ENCODE measurements around the gene KCNJ10.

KCNJ10 gene

GRCh38 chr1:160031365-160032164 is 38.4 kb downstream of the KCNJ10 start, which contains the start of gene PIGM:
Gene PIGM (minus strand): TSS chr1:160031990. CDS start chr1:160031739, 251 bp downstream.
- no peaks in the 10 kb centered on the region for H3K27me3 ChIP-seq
- H3K36me3 ChIP-seq: peaks cover 0 to 4% (median 0%) of the 10 kb centered on the region in 3 donors
- no peak for TF ChIP-seq CTCF (IDR thresholded peaks at IDR 0.05)
- H3K4me1 ChIP-seq: peaks cover 0 to 23% (median 19%) of the 10 kb centered on the region in 4 donors
- peak within 1 kb of the TSS; percentile 77 to 81 for H3K4me3 ChIP-seq
- peak; percentile 93 to 95 for DNase-seq
- H3K27ac ChIP-seq: peak within 1 kb of the TSS; percentile 67 to 68
- no peaks in the 10 kb centered on the region for H3K9me3 ChIP-seq
- intact Hi-C loops (cut with DNase I; ENCODE audit: low total_unique reads): loop anchor here (10.0 kb wide), 1 partner anchor 247 kb away; the partner anchor contains the start of gene DUSP23

GRCh38 chr1:160030657-160031364 is 39.1 kb downstream of the KCNJ10 start:
- peak overlapping the region; percentile 77 to 81 for H3K4me3 ChIP-seq
- H3K27me3 ChIP-seq: no peaks in the 10 kb centered on the region
- intact Hi-C loops (cut with DNase I; ENCODE audit: low total_unique reads): loop anchor here (10.0 kb wide), 1 partner anchor 246 kb away; the partner anchor contains the start of gene DUSP23
- no peaks in the 10 kb centered on the region for H3K9me3 ChIP-seq
- DNase-seq: peak in 1 of 2 donors; percentile 22
- H3K36me3 ChIP-seq: peaks cover 0 to 4% (median 0%) of the 10 kb centered on the region in 3 donors
- H3K27ac ChIP-seq: peak overlapping the region; percentile 67 to 68
- peaks cover 0 to 23% (median 19%) of the 10 kb centered on the region in 4 donors for H3K4me1 ChIP-seq
- no peak for TF ChIP-seq CTCF (IDR thresholded peaks at IDR 0.05)

GRCh38 chr1:160028426-160028825 is 41.5 kb downstream of the KCNJ10 start:
- H3K27me3 ChIP-seq: no peaks in the 10 kb centered on the region
- peaks cover 0 to 4% (median 0%) of the 10 kb centered on the region in 3 donors for H3K36me3 ChIP-seq
- no peak for TF ChIP-seq CTCF (IDR thresholded peaks at IDR 0.05)
- no peak overlapping the region for H3K4me3 ChIP-seq
- no peaks in the 10 kb centered on the region for H3K9me3 ChIP-seq
- DNase-seq: no peak
- intact Hi-C loops (cut with DNase I; ENCODE audit: low total_unique reads): no loop called here
- H3K27ac ChIP-seq: no peak overlapping the region
- peaks cover 0 to 31% (median 19%) of the 10 kb centered on the region in 4 donors for H3K4me1 ChIP-seq

- intact Hi-C loops (cut with DNase I; ENCODE audit: low total_unique reads): no loop called here
- TF ChIP-seq CTCF (IDR thresholded peaks at IDR 0.05): no peak
- H3K4me3 ChIP-seq: no peak overlapping the region
- H3K4me1 ChIP-seq: peaks cover 0 to 13% (median 5%) of the 10 kb centered on the region in 4 donors
- H3K27ac ChIP-seq: no peak overlapping the region
- no peaks in the 10 kb centered on the region for H3K9me3 ChIP-seq
- peaks cover 0 to 4% (median 0%) of the 10 kb centered on the region in 3 donors for H3K36me3 ChIP-seq
- no peaks in the 10 kb centered on the region for H3K27me3 ChIP-seq
- DNase-seq: no peak
These were observed 44.6 kb downstream of the KCNJ10 start for GRCh38 chr1:160025314-160025713.

- no peak overlapping the region for H3K4me3 ChIP-seq
- no peak for TF ChIP-seq CTCF (IDR thresholded peaks at IDR 0.05)
- H3K27me3 ChIP-seq: no peaks in the 10 kb centered on the region
- H3K27ac ChIP-seq: no peak overlapping the region
- intact Hi-C loops (cut with DNase I; ENCODE audit: low total_unique reads): no loop called here
- H3K36me3 ChIP-seq: peaks cover 0 to 4% (median 0%) of the 10 kb centered on the region in 3 donors
- H3K9me3 ChIP-seq: no peaks in the 10 kb centered on the region
- peaks cover 0 to 7% (median 0%) of the 10 kb centered on the region in 4 donors for H3K4me1 ChIP-seq
- DNase-seq: no peak
These were observed 45.6 kb downstream of the KCNJ10 start for GRCh38 chr1:160024195-160024905.

Data from tibial artery (tissue), 4 donors.